Neuron (in vitro differentiated cells): ENCODE data around the gene SPTLC3.

ENCODE experiments used
- H2AFZ ChIP-seq: one replicate; pipeline ENCODE4 v1.6.1; 2013; ENCODE audit warnings: low read depth, mild to moderate bottlenecking, inconsistent platforms, low read length, moderate library complexity
- H3K27me3 ChIP-seq: one replicate; pipeline ENCODE4 v1.6.1; 2013; ENCODE audit warnings: low read length; ENCODE audit not compliant: insufficient read depth
- H3K36me3 ChIP-seq: one replicate; pipeline ENCODE4 v1.6.1; 2013; ENCODE audit warnings: low read length; ENCODE audit not compliant: insufficient read depth
- H3K4me1 ChIP-seq: one replicate; pipeline ENCODE4 v1.6.1; 2013; ENCODE audit warnings: low read length; ENCODE audit not compliant: insufficient read depth
- H3K4me3 ChIP-seq: 2 replicates; pipeline ENCODE4 v1.5.1; 2013; ENCODE audit warnings: mild to moderate bottlenecking, low read length, moderate library complexity
- H3K9me3 ChIP-seq: one replicate; pipeline ENCODE4 v1.6.1; 2013; ENCODE audit warnings: low read length

Gene SPTLC3

DNA sequence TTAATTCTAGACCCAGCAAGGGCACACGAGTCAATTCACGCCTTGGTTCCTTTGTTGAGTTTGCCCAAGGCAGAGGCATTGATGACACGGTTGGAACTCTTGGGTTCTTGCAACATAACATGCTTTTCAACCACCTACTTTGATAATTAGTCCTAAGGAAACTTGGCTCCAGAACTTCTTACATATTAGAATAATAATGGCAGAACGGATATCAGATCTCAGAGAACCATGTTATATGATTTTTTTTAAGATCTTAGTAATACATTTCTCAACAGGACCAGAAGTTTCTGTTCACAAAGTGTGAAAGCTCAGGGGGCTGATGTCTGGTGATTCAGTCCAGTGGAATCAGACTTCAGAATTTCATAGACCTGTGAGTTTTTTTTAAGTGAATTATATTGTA lies 19.2 kb downstream of the SPTLC3 start:
- H3K4me1 ChIP-seq, result peaks cover 19% of the 10 kb centered on the region
- H3K9me3 ChIP-seq, result no peaks in the 10 kb centered on the region
- no peak overlapping the region for H2AFZ ChIP-seq
- H3K4me3 ChIP-seq, result no peak overlapping the region
- H3K27me3 ChIP-seq, result no peaks in the 10 kb centered on the region
- no peaks in the 10 kb centered on the region for H3K36me3 ChIP-seq

DNA sequence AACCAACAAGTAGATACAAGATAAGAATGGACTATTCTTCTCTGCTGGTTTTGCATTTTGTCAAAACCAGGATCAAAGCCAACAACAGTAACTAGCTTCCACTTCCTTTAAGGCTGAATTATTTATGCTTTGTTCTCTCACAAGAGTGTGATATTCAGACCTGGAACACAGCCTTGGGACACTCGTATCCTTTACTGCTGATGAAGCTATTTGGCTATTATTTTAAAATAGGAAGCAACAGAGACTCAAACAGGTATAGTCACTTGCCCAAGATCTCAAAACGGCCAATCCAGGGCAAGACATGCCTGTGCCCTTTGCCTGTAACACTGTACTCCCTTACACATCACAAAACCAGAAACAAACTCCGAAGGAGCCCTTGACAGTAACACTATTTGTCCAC lies 19.9 kb downstream of the SPTLC3 start:
- Histone ChIP-seq H3K4me1 (peaks cover 19% of the 10 kb centered on the region), H3K9me3 (no peaks in the 10 kb centered on the region), H2AFZ (no peak overlapping the region), H3K36me3 (no peaks in the 10 kb centered on the region), H3K27me3 (no peaks in the 10 kb centered on the region), H3K4me3 (no peak overlapping the region)

DNA sequence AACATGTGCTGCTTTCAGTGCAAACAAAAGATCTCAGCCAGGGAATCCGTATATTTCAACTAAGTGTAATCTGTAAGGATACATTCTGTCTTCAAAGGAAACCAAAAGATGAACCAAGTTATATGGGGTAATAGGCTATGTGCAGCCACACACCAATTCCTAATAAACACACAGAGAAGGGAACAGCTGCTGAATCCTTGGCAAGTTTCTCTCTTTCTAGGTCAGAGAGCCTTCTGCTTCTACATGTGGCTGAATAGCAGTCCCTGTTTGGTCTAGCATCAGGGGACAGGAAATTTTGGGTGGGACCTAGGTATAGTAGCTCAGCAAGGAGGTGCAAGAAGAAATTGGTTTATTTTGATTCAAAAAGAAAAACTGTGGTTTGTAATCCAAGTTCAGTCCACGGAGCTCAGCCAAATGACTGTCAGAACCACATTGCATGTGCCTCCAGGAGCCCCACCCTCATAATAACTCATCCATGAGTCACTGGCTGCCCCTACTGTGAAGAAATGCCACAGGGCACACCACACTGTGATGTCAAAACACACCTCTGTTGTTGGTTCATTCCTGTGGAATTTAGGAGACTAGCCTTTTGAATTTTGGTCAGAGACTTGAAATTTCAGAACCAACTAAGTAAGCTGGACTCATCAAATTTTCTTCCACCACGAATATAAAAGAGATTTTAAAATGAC lies 21.1 kb downstream of the SPTLC3 start:
- H3K27me3 ChIP-seq, result no peaks in the 10 kb centered on the region
- no peaks in the 10 kb centered on the region for H3K9me3 ChIP-seq
- no peak overlapping the region for H3K4me3 ChIP-seq
- peaks cover 19% of the 10 kb centered on the region for H3K4me1 ChIP-seq
- no peak overlapping the region for H2AFZ ChIP-seq
- H3K36me3 ChIP-seq, result no peaks in the 10 kb centered on the region

DNA sequence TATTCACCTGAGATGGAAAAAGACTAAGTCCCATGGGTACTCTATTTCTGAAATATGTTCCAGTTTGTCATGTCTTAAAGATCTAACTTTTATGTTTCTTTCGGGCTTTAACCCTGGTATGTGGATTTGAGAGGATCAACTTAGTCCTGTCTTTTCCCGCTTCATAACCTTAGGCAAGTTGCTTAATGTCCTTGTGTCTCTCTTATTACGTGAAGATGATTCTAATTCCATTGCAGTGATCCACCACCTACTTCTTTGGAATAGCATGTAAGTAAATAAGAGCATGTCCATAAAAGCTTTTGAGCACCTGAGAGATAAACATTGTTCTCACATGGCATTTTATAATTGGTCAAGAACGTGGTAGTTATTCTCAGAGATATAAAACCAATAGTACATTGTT lies 23.0 kb downstream of the SPTLC3 start:
- no peaks in the 10 kb centered on the region for H3K27me3 ChIP-seq
- H3K4me3 ChIP-seq, result no peak overlapping the region
- H3K9me3 ChIP-seq, result no peaks in the 10 kb centered on the region
- peaks cover 19% of the 10 kb centered on the region for H3K4me1 ChIP-seq
- no peak overlapping the region for H2AFZ ChIP-seq
- no peaks in the 10 kb centered on the region for H3K36me3 ChIP-seq

DNA sequence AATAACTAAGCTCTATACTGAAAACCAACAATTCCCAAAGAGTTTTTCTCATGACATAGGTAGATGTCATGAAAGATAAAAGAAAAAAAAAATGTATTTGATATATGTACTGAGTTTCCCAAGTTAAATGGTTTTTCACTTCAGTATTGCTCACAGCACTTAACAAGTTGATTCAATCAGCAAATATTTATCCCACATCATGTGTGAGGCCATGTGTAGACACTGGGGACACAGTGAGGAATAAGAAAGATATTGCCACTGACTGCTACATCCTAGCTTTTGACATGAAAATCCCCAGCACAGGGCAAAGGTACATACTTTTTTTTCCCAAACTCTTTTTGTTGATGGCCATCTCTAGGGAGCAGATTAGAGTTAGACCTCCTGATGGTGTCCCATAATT lies 25.3 kb downstream of the SPTLC3 start:
- Histone ChIP-seq H3K4me1 (peaks cover 13% of the 10 kb centered on the region), H3K4me3 (no peak overlapping the region), H2AFZ (no peak overlapping the region), H3K9me3 (no peaks in the 10 kb centered on the region), H3K27me3 (no peaks in the 10 kb centered on the region), H3K36me3 (no peaks in the 10 kb centered on the region)

DNA sequence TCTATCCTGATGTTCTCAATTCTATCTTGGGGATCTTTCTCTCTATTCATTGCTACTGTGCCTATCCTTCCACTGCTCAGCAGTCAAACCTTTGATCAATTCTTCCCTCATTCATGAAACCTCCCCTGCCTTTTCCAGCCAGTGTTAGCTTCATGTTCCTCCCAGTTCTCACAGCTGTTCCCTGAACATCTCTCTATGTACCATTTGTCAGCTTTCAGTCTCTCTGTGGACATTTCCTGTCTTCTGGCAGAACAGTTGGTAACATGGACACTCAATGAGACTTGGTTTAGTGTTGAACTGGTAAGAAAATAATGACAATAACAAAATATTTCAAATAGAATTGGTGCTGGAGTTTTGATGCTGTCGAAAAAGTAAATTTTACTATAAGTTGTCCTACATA lies 26.2 kb downstream of the SPTLC3 start:
- Histone ChIP-seq H3K4me1 (peaks cover 5% of the 10 kb centered on the region), H3K36me3 (no peaks in the 10 kb centered on the region), H3K9me3 (no peaks in the 10 kb centered on the region), H3K4me3 (no peak overlapping the region), H3K27me3 (no peaks in the 10 kb centered on the region), H2AFZ (no peak overlapping the region)

DNA sequence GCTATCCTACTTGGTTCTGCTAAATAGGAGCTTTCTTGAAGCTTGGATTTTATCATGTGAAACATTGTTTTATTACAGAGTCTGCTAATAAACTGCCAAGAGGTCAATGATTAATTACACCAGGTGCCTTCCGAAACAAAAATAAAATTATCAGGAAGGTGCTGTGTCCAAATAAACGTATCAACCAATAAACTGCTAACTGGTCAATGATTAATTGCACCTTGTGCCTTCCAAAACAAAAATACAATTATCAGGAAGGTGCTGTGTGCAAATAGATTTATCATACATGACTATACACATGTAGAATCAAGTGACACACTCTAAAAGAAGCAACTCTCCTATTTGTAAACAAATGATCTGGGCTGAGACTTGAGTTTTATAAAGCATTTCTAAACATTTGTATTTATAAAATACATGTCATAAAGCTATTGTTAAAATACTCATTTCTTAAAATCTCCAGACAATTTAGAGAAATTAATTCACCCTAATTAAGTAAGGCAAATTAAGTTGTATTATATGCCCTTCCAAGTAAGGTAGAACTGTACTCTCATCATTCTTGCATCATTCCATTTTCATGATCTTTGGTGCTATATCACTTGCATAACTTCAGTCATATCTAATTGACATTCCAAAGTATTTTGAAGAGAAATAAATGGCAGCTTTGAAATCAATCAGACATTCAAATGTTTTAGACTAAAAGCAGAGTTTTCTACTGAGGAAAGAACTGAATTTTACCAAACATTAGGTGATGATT lies 26.8 kb downstream of the SPTLC3 start:
- Histone ChIP-seq H3K27me3 (no peaks in the 10 kb centered on the region), H3K9me3 (no peaks in the 10 kb centered on the region), H2AFZ (no peak overlapping the region), H3K4me1 (no peaks in the 10 kb centered on the region), H3K4me3 (no peak overlapping the region), H3K36me3 (no peaks in the 10 kb centered on the region)

DNA sequence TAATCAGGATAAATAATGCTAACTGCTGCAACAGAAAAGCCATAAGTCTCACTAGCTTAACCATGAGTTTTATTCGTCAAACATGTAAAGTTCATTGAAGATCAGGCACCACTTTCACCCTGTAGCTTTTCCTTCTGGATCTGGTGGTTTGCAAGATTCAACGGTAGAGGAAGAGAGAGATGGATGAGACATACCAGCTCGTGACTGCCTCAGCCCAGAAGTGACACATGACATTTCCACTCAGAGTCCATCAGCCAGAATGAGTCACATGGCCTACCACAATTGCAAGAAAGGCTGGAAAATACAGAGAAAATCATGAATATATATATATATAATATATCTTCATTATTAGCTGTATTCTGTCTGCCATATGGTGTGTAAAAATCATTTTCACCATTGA lies 29.0 kb downstream of the SPTLC3 start:
- H3K27me3 ChIP-seq, result no peaks in the 10 kb centered on the region
- no peaks in the 10 kb centered on the region for H3K36me3 ChIP-seq
- no peaks in the 10 kb centered on the region for H3K9me3 ChIP-seq
- H3K4me1 ChIP-seq, result no peaks in the 10 kb centered on the region
- no peak overlapping the region for H3K4me3 ChIP-seq
- H2AFZ ChIP-seq, result no peak overlapping the region

DNA sequence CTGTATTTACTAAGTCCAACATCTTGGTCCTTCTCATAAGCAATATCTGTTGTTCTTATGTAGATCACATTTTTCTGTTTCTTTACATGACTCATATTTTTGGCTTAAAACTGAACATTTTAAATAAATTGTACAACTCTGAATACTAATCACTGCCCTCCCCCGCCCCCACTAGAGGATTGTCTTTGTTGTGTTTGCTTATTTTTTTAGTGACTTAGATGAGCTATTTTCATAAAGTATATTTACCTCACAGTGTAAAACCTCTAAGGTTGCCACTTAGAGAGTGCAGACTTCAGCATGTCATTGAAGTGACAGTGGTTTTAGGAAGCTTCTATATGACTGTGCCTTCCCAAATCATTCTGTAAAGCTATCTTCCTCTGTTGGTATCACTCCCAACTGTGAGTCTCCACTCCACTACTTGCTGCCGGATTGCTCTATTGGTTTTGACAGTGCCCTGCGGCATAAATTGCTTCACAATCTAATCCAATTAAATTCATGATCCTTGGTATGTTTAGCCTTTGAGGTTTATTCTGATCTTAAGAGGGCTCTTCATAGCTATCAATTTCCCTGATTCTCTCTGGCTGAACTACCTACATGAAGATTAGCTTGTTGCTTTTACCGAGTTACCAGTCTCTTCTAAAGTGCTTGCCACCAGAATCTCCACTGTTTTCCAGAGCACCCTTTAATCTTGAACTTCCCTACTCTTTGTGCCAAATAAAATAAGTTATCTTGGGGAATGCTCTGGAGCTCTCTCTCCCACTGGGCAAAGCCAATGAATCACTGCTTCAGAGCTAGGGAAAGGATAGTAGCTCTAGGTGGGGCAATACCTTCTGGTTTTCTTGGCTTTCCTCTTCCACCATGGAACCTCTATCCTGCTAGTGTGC lies 33.0 kb downstream of the SPTLC3 start:
- no peak overlapping the region for H2AFZ ChIP-seq
- no peaks in the 10 kb centered on the region for H3K9me3 ChIP-seq
- peaks cover 4% of the 10 kb centered on the region for H3K4me1 ChIP-seq
- H3K4me3 ChIP-seq, result no peak overlapping the region
- no peaks in the 10 kb centered on the region for H3K36me3 ChIP-seq
- H3K27me3 ChIP-seq, result no peaks in the 10 kb centered on the region

DNA sequence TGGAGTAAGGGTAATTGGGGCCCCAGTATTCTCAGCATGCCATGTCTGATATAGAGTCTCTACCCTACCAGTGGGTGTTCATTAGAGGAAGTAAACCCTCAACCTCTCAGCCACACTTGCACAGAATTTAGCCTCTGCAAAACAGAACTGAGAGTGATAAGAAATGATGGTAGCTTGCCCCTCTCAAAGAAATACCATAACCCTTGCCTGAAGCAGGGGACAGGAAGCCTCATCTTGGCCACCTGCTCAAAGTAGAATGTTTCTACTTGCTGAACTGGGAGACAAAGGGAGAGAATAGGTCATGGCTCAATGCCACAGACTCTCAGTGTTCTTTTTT lies 33.7 kb downstream of the SPTLC3 start:
- H2AFZ ChIP-seq, result no peak overlapping the region
- no peaks in the 10 kb centered on the region for H3K27me3 ChIP-seq
- peaks cover 4% of the 10 kb centered on the region for H3K4me1 ChIP-seq

DNA sequence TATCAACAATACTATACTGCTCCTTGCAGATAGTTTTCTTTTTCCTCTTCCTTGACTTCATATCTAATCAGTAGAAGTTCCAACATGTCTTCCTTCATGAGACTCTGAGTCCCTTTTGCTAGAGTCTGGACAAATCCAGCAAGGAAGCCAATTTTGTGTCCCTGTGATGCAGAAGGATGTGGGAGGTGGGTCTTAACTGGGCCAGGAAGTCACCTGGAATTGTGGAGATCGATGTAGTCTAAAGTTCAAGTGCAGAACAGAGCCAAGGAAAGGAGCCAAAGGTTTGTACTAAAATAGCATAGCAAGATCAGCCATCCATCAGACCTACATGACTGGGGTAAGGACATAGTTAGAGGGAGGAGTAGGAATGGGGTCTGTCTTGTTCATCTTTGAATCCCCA lies 37.6 kb downstream of the SPTLC3 start:
- Histone ChIP-seq H3K9me3 (no peaks in the 10 kb centered on the region), H3K36me3 (no peaks in the 10 kb centered on the region), H3K4me3 (no peak overlapping the region), H3K4me1 (peaks cover 4% of the 10 kb centered on the region), H3K27me3 (no peaks in the 10 kb centered on the region), H2AFZ (no peak overlapping the region)

More for the DNA sequence above, 33.7 kb downstream of the SPTLC3 start:
- no peaks in the 10 kb centered on the region for H3K36me3 ChIP-seq
- H3K9me3 ChIP-seq, result no peaks in the 10 kb centered on the region
- H3K4me3 ChIP-seq, result no peak overlapping the region

DNA sequence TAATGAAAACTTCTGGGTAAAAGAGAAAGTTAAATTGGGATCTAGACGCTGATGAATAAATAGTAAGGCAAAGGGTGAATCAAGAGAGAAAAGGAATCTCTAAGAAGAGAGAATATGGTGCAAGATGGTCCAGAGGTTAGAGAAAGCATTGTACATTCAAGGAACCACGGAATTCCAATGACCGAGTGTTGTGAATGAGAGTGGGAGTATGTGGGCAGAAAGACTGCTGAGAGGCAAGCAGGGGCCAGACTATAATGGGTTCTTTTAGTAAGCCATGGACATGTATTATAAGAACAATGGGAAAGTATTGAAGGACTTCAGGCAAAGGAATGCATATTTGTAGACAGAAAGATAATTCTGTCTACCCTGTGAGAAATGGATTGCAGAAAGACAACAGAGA lies 45.2 kb downstream of the SPTLC3 start:
- no peak overlapping the region for H2AFZ ChIP-seq
- no peaks in the 10 kb centered on the region for H3K9me3 ChIP-seq
- H3K4me1 ChIP-seq, result peaks cover 2% of the 10 kb centered on the region
- H3K27me3 ChIP-seq, result no peaks in the 10 kb centered on the region
- no peak overlapping the region for H3K4me3 ChIP-seq
- no peaks in the 10 kb centered on the region for H3K36me3 ChIP-seq

DNA sequence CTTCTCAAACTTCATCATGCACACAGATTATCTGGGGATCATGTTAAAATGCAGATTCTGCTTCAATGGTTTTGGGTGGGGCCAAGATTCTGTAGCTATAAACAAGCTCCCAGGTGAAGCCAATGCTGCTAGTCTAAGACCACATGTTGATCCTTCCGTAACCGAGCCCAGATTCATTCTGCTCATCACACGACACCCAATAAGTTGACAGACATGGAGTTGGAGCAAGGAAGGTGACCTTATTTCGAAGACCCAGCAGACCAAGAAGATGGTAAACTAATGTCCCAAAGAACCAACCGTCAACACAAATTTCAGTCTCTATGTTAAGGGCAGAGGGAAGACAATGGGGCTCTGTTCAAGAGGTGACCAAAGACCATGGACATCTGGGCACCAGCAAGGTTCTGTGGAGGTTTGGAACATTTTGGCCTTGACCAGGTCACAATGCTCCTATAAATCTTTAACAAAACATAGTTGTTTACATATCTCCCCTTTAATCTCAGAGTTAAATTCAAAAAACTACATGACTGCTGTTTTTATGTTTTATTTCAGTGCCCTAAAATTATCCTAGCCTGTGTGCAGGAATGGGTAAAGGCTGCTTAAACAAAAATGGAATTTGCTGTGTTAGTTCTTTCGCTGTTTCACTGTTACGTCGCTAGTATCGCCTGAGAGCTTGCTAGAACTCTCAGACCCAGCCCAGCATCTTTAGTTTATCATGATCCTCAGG lies 50.1 kb downstream of the SPTLC3 start:
- no peaks in the 10 kb centered on the region for H3K27me3 ChIP-seq
- H3K4me3 ChIP-seq, result no peak overlapping the region
- H2AFZ ChIP-seq, result no peak overlapping the region
- H3K36me3 ChIP-seq, result no peaks in the 10 kb centered on the region
- no peaks in the 10 kb centered on the region for H3K9me3 ChIP-seq
- H3K4me1 ChIP-seq, result peaks cover 2% of the 10 kb centered on the region
